Heart right ventricle (tissue), 16 donors: ENCODE results near the gene CD2. TPM values are rescaled to one million over a fixed set of nuclear protein-coding genes. Genes with fewer than 3 reads are reported as not detected.

ENCODE experiments used
- ATAC-seq, 8 donors: fragments of 200-7000 bp; cut with Tn5 transposase; one replicate each; pipeline ENCODE4 v1.9.1; 2020; ENCODE audit warnings: mild to moderate bottlenecking in 8 of 8, moderate library complexity in 8 of 8, moderate number of reproducible peaks in 1 of 8
- DNase-seq, 2 donors: peaks; one replicate each; pipeline ENCODE4 v3.0.0-alpha.2; 2020
- H3K27ac ChIP-seq, 10 donors: fragments of 200-600 bp; sonication (generic) in 2 of 10; one replicate each; pipeline versions ENCODE4 v1.5.0 to v1.8.0; 2020 to 2022; ENCODE audit warnings: mild to moderate bottlenecking in 3 of 10
- H3K27me3 ChIP-seq, 7 donors: fragments of 200-600 bp; one replicate each; pipeline ENCODE4 v1.8.0; 2021 to 2022; ENCODE audit warnings: mild to moderate bottlenecking in 2 of 7
- H3K36me3 ChIP-seq, 9 donors: fragments of 200-600 bp; sonication (generic) in 1 of 9; one replicate each; pipeline versions ENCODE4 v1.5.0 to v1.8.0; 2020 to 2022; ENCODE audit warnings: mild to moderate bottlenecking in 2 of 9
- H3K4me1 ChIP-seq, 9 donors: fragments of 200-600 bp; sonication (generic) in 1 of 9; one replicate each; pipeline versions ENCODE4 v1.5.0 to v1.8.0; 2020 to 2022; ENCODE audit warnings: mild to moderate bottlenecking in 4 of 9
- H3K4me3 ChIP-seq, 10 donors: fragments of 200-600 bp; sonication (generic) in 2 of 10; one replicate each; pipeline versions ENCODE4 v1.5.0 to v1.8.0; 2020 to 2022; ENCODE audit warnings: mild to moderate bottlenecking in 7 of 10, moderate library complexity in 2 of 10
- H3K9me3 ChIP-seq, 11 donors: fragments of 200-600 bp in 10 of 11; sonication (generic) in 2 of 11; one replicate each; pipeline versions ENCODE4 v1.5.0 to v1.8.0; 2013 to 2022; ENCODE audit warnings: mild to moderate bottlenecking in 2 of 11, control low read depth in 1 of 11, moderate library complexity in 1 of 11
- WGBS, 2 donors: extraction: QIAGEN DNeasy Blood & Tissue Kit; methylation state at CpG; one replicate each; pipeline ENCODE4 v1.1.7; 2013; ENCODE audit warnings: inconsistent platforms in 1 of 2; 5-methylcytosine and 5-hydroxymethylcytosine counted together
- intact Hi-C, 10 donors: fragments of 100-400 bp; cut with DNase I; formaldehyde crosslinking; loops; one replicate each; pipeline versions ENCODE4 v1.11.1 to v1.14.2; 2022
- polyA plus RNA-seq, 2 donors: library from polyadenylated mRNA; stranded (reverse); fragments of 200-250 nt; gene quantifications; one replicate each; pipeline ENCODE4 v1.2.3, GENCODE V29; 2013
- total RNA-seq, 10 donors: library from RNA; stranded (reverse); fragmentation: NEBNext Ultra II Directional in 3 of 10; extraction: Animal tissue kit (Norgen Biotek cat#: 25700) in 3 of 10; gene quantifications; one replicate each; pipeline versions ENCODE4 v1.2.1 to v1.2.4, GENCODE V29; 2021 to 2023
- TF ChIP-seq, protein P1 (sequence below), 9 donors: fragments of 200-600 bp; sonication (generic) in 2 of 9; IDR thresholded peaks; one replicate each; pipeline versions ENCODE4 v1.5.0 to v1.8.0; 2021 to 2022; ENCODE audit warnings: antibody characterized with exemption in 9 of 9, mild to moderate bottlenecking in 5 of 9, moderate library complexity in 1 of 9
- donor health status: Arrhythmogenic right ventricular cardiomyopathy.
- donor health status: ischemic (EF 13 %, LVEDD 7.1; RV severe dilation, severe dysfunction).
- donor health status: healthy with polysubstance abuse.
- donor health status: DM: no; HTN: yes; CAD: no.
- donor health status: DM: no; HTN: no; CAD: no.
- donor health status: ischemic (EF 25% LVEDD 6.9; RV normal size, moderate dysfunction).
- donor health status: ischemic (EF 25% LVEDD 5.7; RV mildly dilated, moderate dysfunction).
- donor health status: healthy.
- donor health status: DM: yes; HTN: yes; CAD: no.
- donor health status: Ischemic cardiomyopathy.
- donor health status: ischemic (EF 35%, LVEDD 5.7; RV mildly dilated, moderate dysfunction).
- donor health status: nonischemic (EF 11% LVEDD 7.7; RV severe dilation, severe dysfunction).
- donor health status: DM: yes; HTN: yes; CAD: no.
- donor health status: PGD.
- donor health status: ischemic (EF 29% LVEDD 5.4; RV normal size, mild dysfunction).
- donor health status: nonischemic (EF 23%, LVEDD 6.1; RV moderate dilation, normal function).

Gene CD2
- total and polyA plus RNA-seq, 12 donors, result 0.20 to 6.5 (median 1.0) TPM; not detected in 3

DNA sequence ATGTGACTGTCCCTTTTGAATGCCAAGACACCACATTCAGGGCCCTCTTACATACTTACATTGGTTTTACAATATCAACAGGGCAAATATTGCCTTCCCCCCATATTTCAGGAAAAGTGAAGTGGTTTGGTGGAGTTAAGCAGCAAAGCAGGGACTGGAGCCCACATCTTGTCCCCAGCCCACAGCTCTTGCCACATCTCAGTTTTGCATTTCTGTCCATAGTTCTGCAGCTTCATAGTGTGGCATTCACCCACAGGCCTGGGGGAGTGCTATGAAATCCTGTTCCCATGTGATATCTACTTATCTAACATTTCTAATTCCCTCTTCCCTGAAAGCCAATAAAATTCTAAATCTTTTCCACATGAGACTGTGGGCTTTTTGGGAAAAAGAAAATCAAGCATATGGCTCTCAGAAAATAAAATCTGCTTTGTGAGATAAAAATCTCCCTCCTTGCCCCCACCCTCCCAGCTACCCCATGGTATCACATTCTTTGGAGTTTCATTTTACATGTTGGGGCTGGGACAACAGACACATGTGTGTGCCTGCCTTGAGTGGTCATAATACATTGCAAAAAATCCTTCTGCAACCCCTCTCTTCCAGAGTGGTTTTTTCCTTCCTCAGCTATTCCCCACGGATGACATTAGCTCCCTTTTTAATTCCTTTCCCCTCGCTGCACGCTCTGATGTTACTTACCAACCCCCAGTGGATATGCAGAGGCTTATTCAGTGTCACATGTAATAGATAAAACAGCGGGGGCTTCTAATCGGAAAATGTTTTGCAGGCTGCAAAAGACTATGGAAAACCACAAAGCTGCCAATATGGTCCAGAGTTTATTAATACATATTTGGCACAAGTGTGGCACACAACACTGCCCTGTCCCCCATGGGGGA is 20.5 kb upstream of the CD2 start:
- intact Hi-C loops, result loop anchor here in 1 of 10 donors (10.0 kb wide), 1 partner anchor 121 kb away; no protein-coding TSS in a partner anchor
- Histone ChIP-seq H3K27ac (no peak overlapping the region), H3K4me1 (peaks cover 0 to 15% (median 0%) of the 10 kb centered on the region in 9 donors), H3K36me3 (no peaks in the 10 kb centered on the region), H3K9me3 (no peaks in the 10 kb centered on the region), H3K4me3 (no peak overlapping the region), H3K27me3 (peaks cover 0 to 7% (median 0%) of the 10 kb centered on the region in 7 donors)
- TF ChIP-seq, protein P1, sequence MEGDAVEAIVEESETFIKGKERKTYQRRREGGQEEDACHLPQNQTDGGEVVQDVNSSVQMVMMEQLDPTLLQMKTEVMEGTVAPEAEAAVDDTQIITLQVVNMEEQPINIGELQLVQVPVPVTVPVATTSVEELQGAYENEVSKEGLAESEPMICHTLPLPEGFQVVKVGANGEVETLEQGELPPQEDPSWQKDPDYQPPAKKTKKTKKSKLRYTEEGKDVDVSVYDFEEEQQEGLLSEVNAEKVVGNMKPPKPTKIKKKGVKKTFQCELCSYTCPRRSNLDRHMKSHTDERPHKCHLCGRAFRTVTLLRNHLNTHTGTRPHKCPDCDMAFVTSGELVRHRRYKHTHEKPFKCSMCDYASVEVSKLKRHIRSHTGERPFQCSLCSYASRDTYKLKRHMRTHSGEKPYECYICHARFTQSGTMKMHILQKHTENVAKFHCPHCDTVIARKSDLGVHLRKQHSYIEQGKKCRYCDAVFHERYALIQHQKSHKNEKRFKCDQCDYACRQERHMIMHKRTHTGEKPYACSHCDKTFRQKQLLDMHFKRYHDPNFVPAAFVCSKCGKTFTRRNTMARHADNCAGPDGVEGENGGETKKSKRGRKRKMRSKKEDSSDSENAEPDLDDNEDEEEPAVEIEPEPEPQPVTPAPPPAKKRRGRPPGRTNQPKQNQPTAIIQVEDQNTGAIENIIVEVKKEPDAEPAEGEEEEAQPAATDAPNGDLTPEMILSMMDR (IDR thresholded peaks at IDR 0.05), result no peak
- whole genome bisulfite sequencing, 2 donors, result 69 to 77% methylated on average over 5 of the region's 5 CpGs
- ATAC-seq (no peak), DNase-seq (no peak)

GRCh38 chr1:116735246-116735645 is 19.0 kb upstream of the CD2 start:
- no peaks in the 10 kb centered on the region for H3K9me3 ChIP-seq
- ATAC-seq, result no peak
- TF ChIP-seq, protein P1 (IDR thresholded peaks at IDR 0.05), result no peak
- peaks cover 0 to 7% (median 0%) of the 10 kb centered on the region in 7 donors for H3K27me3 ChIP-seq
- intact Hi-C loops, result loop anchor here in 8 of 10 donors (5.0 to 10.0 kb wide), 4 partner anchors 82 to 322 kb away; no protein-coding TSS in a partner anchor
- H3K27ac ChIP-seq, result no peak overlapping the region
- H3K4me3 ChIP-seq, result no peak overlapping the region
- no peak for DNase-seq
- H3K4me1 ChIP-seq, result peaks cover 0 to 29% (median 0%) of the 10 kb centered on the region in 9 donors
- 85 to 87% methylated on average over 8 of the region's 8 CpGs for WGBS, 2 donors
- H3K36me3 ChIP-seq, result no peaks in the 10 kb centered on the region

GRCh38 chr1:116737020-116737854 is 17.0 kb upstream of the CD2 start:
- Histone ChIP-seq H3K4me3 (no peak overlapping the region), H3K4me1 (peaks cover 0 to 33% (median 0%) of the 10 kb centered on the region in 9 donors), H3K27me3 (peaks cover 0 to 4% (median 0%) of the 10 kb centered on the region in 7 donors), H3K9me3 (peaks cover 0 to 1% (median 0%) of the 10 kb centered on the region in 11 donors), H3K27ac (peak overlapping the region in 1 of 10 donors; percentile 74), H3K36me3 (no peaks in the 10 kb centered on the region)
- intact Hi-C loops, result loop anchor here (1.0 to 10.0 kb wide), 6 partner anchors 80 to 320 kb away; no protein-coding TSS in a partner anchor
- peak in 6 of 8 donors; percentile 63 to 73 (median 67) for ATAC-seq
- peak; percentile 36 to 39 for DNase-seq
- 49 to 56% methylated on average over 8 of the region's 8 CpGs for WGBS, 2 donors
- TF ChIP-seq, protein P1 (IDR thresholded peaks at IDR 0.05), result peak; percentile 41 to 82 (median 76)

GRCh38 chr1:116737855-116738321 is 16.3 kb upstream of the CD2 start:
- no peak overlapping the region for H3K4me3 ChIP-seq
- no peaks in the 10 kb centered on the region for H3K36me3 ChIP-seq
- intact Hi-C loops, result loop anchor here (1.0 to 10.0 kb wide), 6 partner anchors 79 to 319 kb away; no protein-coding TSS in a partner anchor
- ATAC-seq (no peak), DNase-seq (no peak)
- peaks cover 0 to 3% (median 0%) of the 10 kb centered on the region in 7 donors for H3K27me3 ChIP-seq
- TF ChIP-seq, protein P1 (IDR thresholded peaks at IDR 0.05), result no peak
- 91 to 94% methylated on average over 7 of the region's 7 CpGs for WGBS, 2 donors
- peak overlapping the region in 1 of 10 donors; percentile 74 for H3K27ac ChIP-seq
- H3K9me3 ChIP-seq, result peaks cover 0 to 8% (median 2%) of the 10 kb centered on the region in 11 donors
- peaks cover 0 to 33% (median 0%) of the 10 kb centered on the region in 9 donors for H3K4me1 ChIP-seq
